GM13977 (cell line): ENCODE results near the gene NEURL4.
"Not testable (repeated sequence)": the region's sequence is repeated elsewhere in the genome, so short reads cannot be mapped to it uniquely, and the experiment has no call there.

Experiments
- DNase-seq: peaks from one replicate; pipeline ENCODE4 v3.0.0; 2012; ENCODE audit warnings: low spot score
- in situ Hi-C: fragments of 300-500 bp; cut with MboI; formaldehyde crosslinking; loops from one replicate; pipeline ENCODE4 v1.12.0; 2022; ENCODE audit warnings: low sequenced_read_pairs, low pct_unique_long_range_greater_than_20kb, mixed read lengths, inconsistent platforms; ENCODE audit not compliant: unreplicated experiment
- TF ChIP-seq, protein P1 (sequence below): IDR thresholded peaks from 2 replicates; pipeline ENCODE4 v1.5.1; 2012; ENCODE audit warnings: mild to moderate bottlenecking, control low read depth; ENCODE audit not compliant: insufficient read depth; ENCODE audit errors: extremely low read depth, missing control alignments

NEURL4 gene

DNA sequence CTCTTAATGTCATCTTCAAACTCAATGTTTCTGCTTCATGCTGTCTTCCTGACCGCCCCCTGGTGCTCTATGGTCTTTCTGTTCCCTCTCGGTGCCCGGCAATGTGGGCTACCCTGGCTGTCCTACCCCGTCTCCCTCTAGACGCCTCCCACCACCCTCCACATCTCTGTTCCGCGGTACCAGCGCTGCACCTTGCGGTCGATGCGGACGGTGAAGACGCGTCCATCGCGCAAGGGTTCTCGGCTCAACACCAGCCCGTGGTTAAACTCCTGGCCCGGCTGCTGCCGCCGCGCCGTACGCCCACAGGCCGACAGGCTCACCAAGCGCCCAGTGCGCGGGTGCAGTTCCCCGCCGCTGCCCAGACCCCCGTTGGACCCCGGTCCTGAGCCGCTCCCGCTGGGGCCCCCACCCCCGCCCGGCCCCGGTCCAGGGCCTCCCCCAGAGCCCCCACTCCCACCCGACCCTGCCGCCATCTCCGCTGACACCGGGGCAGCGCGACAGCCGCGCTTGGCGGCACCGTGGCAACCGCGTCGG is at the start of gene NEURL4:
NEURL4 (minus strand) TSS at position 496 of the 534 bp plus-strand sequence; CDS start at position 473, 23 bp downstream.
- in situ Hi-C loops: no loop called here
- peak; percentile 57 for DNase-seq
- TF ChIP-seq, protein P1, sequence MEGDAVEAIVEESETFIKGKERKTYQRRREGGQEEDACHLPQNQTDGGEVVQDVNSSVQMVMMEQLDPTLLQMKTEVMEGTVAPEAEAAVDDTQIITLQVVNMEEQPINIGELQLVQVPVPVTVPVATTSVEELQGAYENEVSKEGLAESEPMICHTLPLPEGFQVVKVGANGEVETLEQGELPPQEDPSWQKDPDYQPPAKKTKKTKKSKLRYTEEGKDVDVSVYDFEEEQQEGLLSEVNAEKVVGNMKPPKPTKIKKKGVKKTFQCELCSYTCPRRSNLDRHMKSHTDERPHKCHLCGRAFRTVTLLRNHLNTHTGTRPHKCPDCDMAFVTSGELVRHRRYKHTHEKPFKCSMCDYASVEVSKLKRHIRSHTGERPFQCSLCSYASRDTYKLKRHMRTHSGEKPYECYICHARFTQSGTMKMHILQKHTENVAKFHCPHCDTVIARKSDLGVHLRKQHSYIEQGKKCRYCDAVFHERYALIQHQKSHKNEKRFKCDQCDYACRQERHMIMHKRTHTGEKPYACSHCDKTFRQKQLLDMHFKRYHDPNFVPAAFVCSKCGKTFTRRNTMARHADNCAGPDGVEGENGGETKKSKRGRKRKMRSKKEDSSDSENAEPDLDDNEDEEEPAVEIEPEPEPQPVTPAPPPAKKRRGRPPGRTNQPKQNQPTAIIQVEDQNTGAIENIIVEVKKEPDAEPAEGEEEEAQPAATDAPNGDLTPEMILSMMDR: no peak

DNA sequence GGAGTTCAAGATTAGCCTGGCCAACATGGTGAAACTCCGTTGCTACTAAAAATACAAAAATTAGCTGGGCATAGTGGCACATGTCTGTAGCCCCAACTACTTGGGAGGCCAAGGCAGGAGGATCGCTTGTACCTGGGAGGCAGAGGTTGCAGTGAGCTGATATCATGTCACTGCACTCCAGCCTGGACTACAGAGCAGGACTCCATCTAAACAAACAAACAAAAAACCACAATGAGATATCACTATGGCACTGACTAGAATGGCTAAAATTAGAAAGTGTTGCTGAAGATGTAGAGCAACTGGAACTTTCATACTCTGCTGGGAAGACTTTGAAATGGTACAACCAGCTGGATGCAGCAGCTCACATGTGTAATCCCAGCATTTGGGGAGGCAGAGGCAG is 45.2 kb upstream of the NEURL4 start:
- in situ Hi-C loops: loop anchor here (25.0 kb wide), 1 partner anchor 188 kb away; the partner anchor contains the start of genes SENP3 and TNFSF13
- TF ChIP-seq, protein P1: no peak
- DNase-seq: no peak

DNA sequence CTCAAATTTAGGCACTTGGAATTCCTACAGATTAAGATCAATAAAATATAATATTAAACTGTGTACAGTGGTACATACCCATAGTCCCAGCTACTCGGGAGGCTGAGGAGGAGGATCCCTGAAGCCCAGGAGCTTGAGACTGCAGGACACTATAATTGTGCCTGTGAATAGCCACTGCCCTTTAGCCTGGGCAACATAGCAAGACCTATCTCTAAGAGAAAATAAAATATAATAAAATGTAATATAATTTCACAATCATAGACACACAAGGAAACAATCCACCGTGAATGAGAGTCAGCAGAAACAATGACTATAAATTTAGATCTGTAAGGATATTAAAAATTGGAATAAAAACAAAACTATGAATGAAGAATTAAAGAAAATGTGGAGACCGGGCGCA is 41.7 kb upstream of the NEURL4 start:
- in situ Hi-C loops: loop anchor here (25.0 kb wide), 1 partner anchor 191 kb away; the partner anchor contains the start of genes SENP3 and TNFSF13
- no peak for DNase-seq
- TF ChIP-seq, protein P1: no peak

DNA sequence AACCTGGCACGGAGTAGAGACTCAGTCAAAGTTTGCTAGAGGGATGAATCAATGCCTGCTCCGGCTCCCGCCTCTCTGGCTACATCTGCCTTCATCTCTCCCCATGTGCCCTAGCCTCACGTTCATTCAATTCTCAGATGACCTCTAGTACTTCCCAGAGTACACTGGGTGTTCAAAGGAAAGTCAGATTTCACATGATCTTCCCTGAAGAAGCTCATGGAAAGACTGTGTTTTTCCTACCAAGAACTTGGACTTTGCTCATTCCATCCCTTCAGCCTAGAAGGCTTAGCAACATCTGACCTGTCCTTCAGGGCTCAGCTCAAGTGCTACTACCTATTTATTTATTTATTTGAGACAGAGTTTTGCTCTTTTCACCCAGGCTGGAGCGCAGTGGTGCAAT is 40.7 kb upstream of the NEURL4 start:
- TF ChIP-seq, protein P1: no peak
- no peak for DNase-seq
- in situ Hi-C loops: loop anchor here (25.0 kb wide), 1 partner anchor 192 kb away; the partner anchor contains the start of genes SENP3 and TNFSF13

DNA sequence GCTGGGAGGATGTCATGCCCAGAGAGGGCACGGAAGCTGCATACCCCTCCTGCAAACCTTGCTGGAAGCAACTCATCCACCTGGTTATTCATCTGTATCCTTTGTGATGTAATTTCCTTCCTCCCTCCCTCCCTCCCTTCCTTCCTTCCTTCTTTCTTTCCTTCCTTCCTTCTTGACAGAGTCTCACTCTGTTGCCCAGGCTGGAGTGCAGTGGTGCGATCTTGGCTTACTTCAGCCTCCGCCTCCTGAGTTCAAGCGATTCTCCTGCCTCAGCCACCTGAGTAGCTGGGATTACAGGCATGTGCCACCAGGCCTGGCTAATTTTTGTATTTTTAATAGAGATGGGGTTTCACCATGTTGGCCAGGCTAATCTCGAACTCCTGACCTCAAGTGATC is 39.5 kb upstream of the NEURL4 start:
- DNase-seq: not testable (repeated sequence)
- in situ Hi-C loops: loop anchor here (25.0 kb wide), 1 partner anchor 194 kb away; the partner anchor contains the start of genes SENP3 and TNFSF13

DNA sequence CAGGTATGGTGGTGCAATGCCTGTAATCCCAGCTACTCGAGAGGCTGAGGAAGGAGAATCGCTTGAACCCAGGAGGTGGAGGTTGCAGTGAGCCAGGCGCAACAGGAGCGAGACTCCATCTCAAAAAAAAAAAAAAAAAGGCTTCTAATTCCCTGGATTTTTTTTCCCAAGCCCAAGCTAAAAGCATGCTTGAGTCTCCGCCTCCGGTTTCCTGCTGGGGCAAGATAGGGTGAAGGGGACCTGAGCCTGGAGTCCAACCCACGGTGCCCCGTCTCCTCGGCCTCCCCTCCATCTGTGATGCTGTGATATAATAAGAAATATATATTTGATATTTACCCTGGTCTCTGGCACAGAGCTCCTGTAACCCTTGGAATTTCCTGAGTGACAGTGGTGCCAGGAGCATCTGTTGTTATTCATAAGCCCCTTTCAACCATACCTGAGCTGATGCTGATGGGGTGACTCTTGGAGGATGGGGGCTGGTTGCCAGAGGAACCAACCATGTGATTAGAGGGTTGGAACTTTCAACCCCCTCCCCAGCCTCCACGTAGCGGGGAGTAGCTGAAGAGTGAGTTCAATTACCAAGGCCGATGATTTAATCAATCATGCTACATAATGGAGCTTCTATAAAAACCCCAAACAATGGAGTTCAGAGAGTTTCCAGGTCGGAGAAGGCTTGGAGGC is 38.9 kb upstream of the NEURL4 start:
- TF ChIP-seq, protein P1: no peak
- in situ Hi-C loops: loop anchor here (25.0 kb wide), 1 partner anchor 194 kb away; the partner anchor contains the start of genes SENP3 and TNFSF13
- no peak for DNase-seq

DNA sequence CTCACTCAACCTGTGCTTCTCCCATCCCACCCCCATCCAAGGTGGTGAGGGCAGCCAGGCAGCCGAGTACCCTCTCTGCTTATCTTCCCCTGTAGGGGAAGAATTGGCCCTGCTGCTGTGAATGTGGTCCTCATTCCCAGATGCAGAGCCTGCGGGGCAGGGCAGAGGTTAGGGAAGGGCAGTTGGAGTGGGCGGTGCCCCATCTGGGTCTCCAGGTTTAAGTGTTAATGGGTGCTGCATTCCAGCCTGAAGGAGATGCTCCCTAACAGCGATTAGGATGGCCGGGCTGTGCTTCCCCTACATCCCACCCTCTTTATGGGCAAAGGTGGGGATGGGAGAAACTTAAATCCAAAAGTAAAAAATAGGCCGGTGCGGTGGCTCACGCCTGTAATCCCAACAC is 37.9 kb upstream of the NEURL4 start:
- TF ChIP-seq, protein P1: no peak
- DNase-seq: no peak
- in situ Hi-C loops: loop anchor here (25.0 kb wide), 1 partner anchor 195 kb away; the partner anchor contains the start of genes SENP3 and TNFSF13

DNA sequence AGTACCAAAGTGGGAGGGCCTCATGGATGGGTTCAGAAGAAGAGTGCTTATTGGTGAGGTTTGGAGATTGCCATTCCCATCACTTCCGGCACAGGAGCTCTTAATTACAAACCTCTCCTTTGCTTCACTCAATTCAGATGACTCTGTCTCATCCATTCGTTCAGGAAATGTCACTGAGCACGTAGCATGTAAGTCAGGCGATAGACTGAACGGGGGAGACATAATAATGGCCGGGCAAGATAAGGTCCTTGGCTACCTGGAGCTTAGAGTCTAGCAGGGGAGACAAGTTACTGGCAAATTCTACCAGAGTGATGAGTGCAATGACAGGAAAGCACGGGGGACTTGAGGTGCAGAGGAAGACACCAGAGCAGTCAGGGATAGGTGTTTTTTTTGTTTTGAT is 36.8 kb upstream of the NEURL4 start:
- not testable (repeated sequence) for DNase-seq
- in situ Hi-C loops: loop anchor here (25.0 kb wide), 1 partner anchor 196 kb away; the partner anchor contains the start of genes SENP3 and TNFSF13
